ENCODE measurements around the gene LRMDA. TPM values are rescaled to one million over a fixed set of nuclear protein-coding genes. Genes with fewer than 3 reads are reported as not detected.

The LRMDA gene
- total and polyA plus RNA-seq, 10 of the 15 experiments (the other 5 are each of a cell fraction or from before 2014, with no cell fraction given): 0.07 to 0.54 (median 0.29) TPM; not detected in 4

DNA sequence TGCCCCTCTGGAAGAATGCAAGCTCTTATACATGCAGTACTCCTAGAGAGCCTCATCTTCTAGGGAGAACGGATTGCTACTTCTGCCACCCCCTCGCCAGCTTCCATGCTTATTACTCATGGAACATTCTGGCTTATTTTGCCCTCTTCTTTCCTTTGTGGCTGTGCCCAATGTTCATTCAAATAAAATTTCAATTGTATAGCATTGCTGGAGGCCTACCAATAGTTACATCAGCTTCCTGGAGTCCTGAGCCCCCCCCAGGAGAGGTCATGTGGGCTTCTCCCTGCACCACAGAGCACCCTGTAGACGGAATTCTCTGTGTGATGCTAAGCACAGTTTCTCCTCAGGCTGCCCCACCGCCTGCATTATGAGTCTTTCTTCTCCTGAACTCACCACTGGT lies 1112.2 kb downstream of the LRMDA start:
- no TSS peak for BruUV-seq (replicated peaks)
- Histone ChIP-seq H3K4me3 (no peak overlapping the region), H3K4me2 (ENCODE audit: control insufficient read depth, insufficient read depth) (no peak overlapping the region), H3K27ac (ENCODE audit: control insufficient read depth, insufficient read depth) (no peak overlapping the region), H2AFZ (ENCODE audit: control insufficient read depth, low read depth, low read length) (no peak overlapping the region), H3K27me3 (replicated peaks in 1 of 2; ENCODE audit: control insufficient read depth in 2 of 2, insufficient read depth in 2 of 2, low read length in 1 of 2) (no peaks in the 10 kb centered on the region), H3K79me2 (ENCODE audit: control insufficient read depth, insufficient read depth, low read length) (no peaks in the 10 kb centered on the region), H3K4me1 (ENCODE audit: control insufficient read depth, insufficient read depth, low read length) (no peaks in the 10 kb centered on the region), H4K20me1 (ENCODE audit: control insufficient read depth, insufficient read depth) (no peaks in the 10 kb centered on the region), H3K36me3 (ENCODE audit: control insufficient read depth in 2 of 2, insufficient read depth in 2 of 2, low read length in 1 of 2) (no peaks in the 10 kb centered on the region), H3K9ac (ENCODE audit: control insufficient read depth, insufficient read depth, low read length) (no peak overlapping the region), H3K9me3 (replicated peaks; ENCODE audit: control insufficient read depth, insufficient read depth, low read length) (no peaks in the 10 kb centered on the region)
- RAD21 ChIA-PET (ENCODE audit: unreplicated experiment): no interaction called here
- POLR2A ChIA-PET: no interaction called here
- TF ChIP-seq IKZF1 (conservative IDR thresholded peaks at IDR 0.05) (no peak), ASH2L (IDR thresholded peaks at IDR 0.05; ENCODE audit: borderline replicate concordance, low read depth) (no peak), CBX3 (IDR thresholded peaks at IDR 0.05; ENCODE audit: borderline replicate concordance, low read depth) (no peak), CBX5 (IDR thresholded peaks at IDR 0.05; ENCODE audit: low read depth) (no peak), RELA (IDR thresholded peaks at IDR 0.05; ENCODE audit: borderline replicate concordance, partially characterized antibody) (no peak), POLR2A (IDR thresholded peaks at IDR 0.05; ENCODE audit: low read depth, low read length) (no peak), HDGF (IDR thresholded peaks at IDR 0.05) (no peak), DPF2 (IDR thresholded peaks at IDR 0.05) (no peak), ZBED1 (IDR thresholded peaks at IDR 0.05; ENCODE audit: borderline replicate concordance) (no peak), BCL11A (IDR thresholded peaks at IDR 0.05; ENCODE audit: low read depth, low read length) (no peak)
- TF ChIP-seq, protein P1, sequence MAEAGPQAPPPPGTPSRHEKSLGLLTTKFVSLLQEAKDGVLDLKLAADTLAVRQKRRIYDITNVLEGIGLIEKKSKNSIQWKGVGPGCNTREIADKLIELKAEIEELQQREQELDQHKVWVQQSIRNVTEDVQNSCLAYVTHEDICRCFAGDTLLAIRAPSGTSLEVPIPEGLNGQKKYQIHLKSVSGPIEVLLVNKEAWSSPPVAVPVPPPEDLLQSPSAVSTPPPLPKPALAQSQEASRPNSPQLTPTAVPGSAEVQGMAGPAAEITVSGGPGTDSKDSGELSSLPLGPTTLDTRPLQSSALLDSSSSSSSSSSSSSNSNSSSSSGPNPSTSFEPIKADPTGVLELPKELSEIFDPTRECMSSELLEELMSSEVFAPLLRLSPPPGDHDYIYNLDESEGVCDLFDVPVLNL (IDR thresholded peaks at IDR 0.05; ENCODE audit: low read depth, low read length): no peak
- TF ChIP-seq, protein P2, sequence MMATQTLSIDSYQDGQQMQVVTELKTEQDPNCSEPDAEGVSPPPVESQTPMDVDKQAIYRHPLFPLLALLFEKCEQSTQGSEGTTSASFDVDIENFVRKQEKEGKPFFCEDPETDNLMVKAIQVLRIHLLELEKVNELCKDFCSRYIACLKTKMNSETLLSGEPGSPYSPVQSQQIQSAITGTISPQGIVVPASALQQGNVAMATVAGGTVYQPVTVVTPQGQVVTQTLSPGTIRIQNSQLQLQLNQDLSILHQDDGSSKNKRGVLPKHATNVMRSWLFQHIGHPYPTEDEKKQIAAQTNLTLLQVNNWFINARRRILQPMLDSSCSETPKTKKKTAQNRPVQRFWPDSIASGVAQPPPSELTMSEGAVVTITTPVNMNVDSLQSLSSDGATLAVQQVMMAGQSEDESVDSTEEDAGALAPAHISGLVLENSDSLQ (IDR thresholded peaks at IDR 0.05): no peak
- TF ChIP-seq, protein P3, sequence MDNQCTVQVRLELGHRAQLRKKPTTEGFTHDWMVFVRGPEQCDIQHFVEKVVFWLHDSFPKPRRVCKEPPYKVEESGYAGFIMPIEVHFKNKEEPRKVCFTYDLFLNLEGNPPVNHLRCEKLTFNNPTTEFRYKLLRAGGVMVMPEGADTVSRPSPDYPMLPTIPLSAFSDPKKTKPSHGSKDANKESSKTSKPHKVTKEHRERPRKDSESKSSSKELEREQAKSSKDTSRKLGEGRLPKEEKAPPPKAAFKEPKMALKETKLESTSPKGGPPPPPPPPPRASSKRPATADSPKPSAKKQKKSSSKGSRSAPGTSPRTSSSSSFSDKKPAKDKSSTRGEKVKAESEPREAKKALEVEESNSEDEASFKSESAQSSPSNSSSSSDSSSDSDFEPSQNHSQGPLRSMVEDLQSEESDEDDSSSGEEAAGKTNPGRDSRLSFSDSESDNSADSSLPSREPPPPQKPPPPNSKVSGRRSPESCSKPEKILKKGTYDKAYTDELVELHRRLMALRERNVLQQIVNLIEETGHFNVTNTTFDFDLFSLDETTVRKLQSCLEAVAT (IDR thresholded peaks at IDR 0.05): no peak
- ATAC-seq (no peak), DNase-seq (ENCODE audit: low read depth, low spot score) (no peak), FAIRE-seq (no peak)
- SMC1A ChIA-PET (ENCODE audit: uncharacterized antibody, unreplicated experiment): no interaction called here
- WGBS (ENCODE audit: insufficient coverage, insufficient replicate concordance, low lambda C conversion rate, missing lambda C conversion rate): 0% methylated on average over 4 of the region's 4 CpGs
- in situ Hi-C loops (cut with MboI) (loop anchor here (25.0 kb wide), 1 partner anchor 1156 kb away; no protein-coding TSS in a partner anchor), intact Hi-C loops (cut with micrococcal nuclease; ENCODE audit: unreplicated experiment) (loop anchor here (10.0 kb wide), 1 partner anchor 239 kb away; no protein-coding TSS in a partner anchor)
- CTCF ChIA-PET: no interaction called here

Measured in GM12878 (cell line).